PC-9 (cell line): ENCODE results near the gene FAM181B.

Source experiments
- EZH2 ChIP-seq: fragments of 200-600 bp; sonication (generic); IDR thresholded peaks from 2 replicates; pipeline ENCODE4 v1.8.0; 2017; ENCODE audit warnings: antibody characterized with exemption, low read depth
- TF ChIP-seq, protein P1 (sequence below): fragments of 200-600 bp; sonication (generic); conservative IDR thresholded peaks from 2 replicates; pipeline ENCODE4 v1.6.1; 2017; ENCODE audit warnings: mixed run types, antibody characterized with exemption, mild to moderate bottlenecking, moderate library complexity

DNA sequence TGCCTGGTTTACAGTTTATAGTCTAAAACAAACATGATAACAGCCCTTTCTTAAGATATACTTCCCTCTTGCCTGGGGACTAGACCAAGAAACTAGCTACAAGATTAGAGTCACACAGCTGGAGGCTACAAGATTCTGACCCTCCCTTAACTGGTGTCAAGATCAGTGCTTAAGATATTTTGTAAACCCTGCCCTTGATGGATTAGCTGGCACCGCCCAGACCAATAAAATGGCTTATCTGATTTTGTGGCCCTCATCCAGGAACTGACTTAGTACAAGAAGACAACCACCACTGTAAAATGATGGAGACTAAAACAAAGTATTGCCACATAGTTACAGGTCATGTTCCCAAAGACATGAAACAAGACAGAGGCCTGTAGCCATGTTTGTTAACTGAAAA lies 53.4 kb downstream of the FAM181B start:
- TF ChIP-seq, protein P1, sequence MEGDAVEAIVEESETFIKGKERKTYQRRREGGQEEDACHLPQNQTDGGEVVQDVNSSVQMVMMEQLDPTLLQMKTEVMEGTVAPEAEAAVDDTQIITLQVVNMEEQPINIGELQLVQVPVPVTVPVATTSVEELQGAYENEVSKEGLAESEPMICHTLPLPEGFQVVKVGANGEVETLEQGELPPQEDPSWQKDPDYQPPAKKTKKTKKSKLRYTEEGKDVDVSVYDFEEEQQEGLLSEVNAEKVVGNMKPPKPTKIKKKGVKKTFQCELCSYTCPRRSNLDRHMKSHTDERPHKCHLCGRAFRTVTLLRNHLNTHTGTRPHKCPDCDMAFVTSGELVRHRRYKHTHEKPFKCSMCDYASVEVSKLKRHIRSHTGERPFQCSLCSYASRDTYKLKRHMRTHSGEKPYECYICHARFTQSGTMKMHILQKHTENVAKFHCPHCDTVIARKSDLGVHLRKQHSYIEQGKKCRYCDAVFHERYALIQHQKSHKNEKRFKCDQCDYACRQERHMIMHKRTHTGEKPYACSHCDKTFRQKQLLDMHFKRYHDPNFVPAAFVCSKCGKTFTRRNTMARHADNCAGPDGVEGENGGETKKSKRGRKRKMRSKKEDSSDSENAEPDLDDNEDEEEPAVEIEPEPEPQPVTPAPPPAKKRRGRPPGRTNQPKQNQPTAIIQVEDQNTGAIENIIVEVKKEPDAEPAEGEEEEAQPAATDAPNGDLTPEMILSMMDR, result no peak
- no peak for TF ChIP-seq EZH2
